Aorta (tissue), 5 donors: Measurements from ENCODE around the gene TPM1. TPM values are rescaled to one million over a fixed set of nuclear protein-coding genes. Genes with fewer than 3 reads are reported as not detected.
A peak's percentile ranks its signal among the peaks of the same experiment; 100 is the strongest.

Source experiments
- ATAC-seq: fragments of 200-7000 bp; cut with Tn5 transposase; one replicate; pipeline ENCODE4 v1.9.1; 2022; ENCODE audit warnings: moderate library complexity; ENCODE audit not compliant: low FRiP score
- DNase-seq, 2 donors: peaks; one replicate each; pipeline ENCODE4 v3.0.0-alpha.2; 2020
- H3K27ac ChIP-seq, 2 donors: one replicate each; pipeline ENCODE4 v1.5.1; 2013; ENCODE audit warnings: low read length in 2 of 2, mild to moderate bottlenecking in 2 of 2, moderate library complexity in 2 of 2, control low read depth in 1 of 2, inconsistent platforms in 1 of 2, low read depth in 1 of 2
- H3K27me3 ChIP-seq, 2 donors: one replicate each; pipeline ENCODE4 v1.6.1; 2013; ENCODE audit warnings: control low read depth in 1 of 2, low read length in 1 of 2, mild to moderate bottlenecking in 1 of 2, moderate library complexity in 1 of 2; ENCODE audit not compliant: insufficient read depth in 2 of 2, control insufficient read depth in 1 of 2
- H3K36me3 ChIP-seq, 2 donors: one replicate each; pipeline ENCODE4 v1.6.1; 2013; ENCODE audit warnings: control low read depth in 1 of 2, low read length in 1 of 2, mild to moderate bottlenecking in 1 of 2; ENCODE audit not compliant: insufficient read depth in 2 of 2, control insufficient read depth in 1 of 2
- H3K4me1 ChIP-seq, 2 donors: one replicate each; pipeline ENCODE4 v1.6.1; 2013; ENCODE audit warnings: low read length in 2 of 2, control low read depth in 1 of 2, mild to moderate bottlenecking in 1 of 2, moderate library complexity in 1 of 2; ENCODE audit not compliant: insufficient read depth in 2 of 2, control insufficient read depth in 1 of 2
- H3K4me3 ChIP-seq, 2 donors: one replicate each; pipeline ENCODE4 v1.5.1; 2013; ENCODE audit warnings: low read length in 2 of 2, control low read depth in 1 of 2, mild to moderate bottlenecking in 1 of 2
- H3K9me3 ChIP-seq: one replicate; pipeline ENCODE4 v1.6.1; 2013; ENCODE audit warnings: mild to moderate bottlenecking, low read length; ENCODE audit not compliant: control insufficient read depth
- WGBS, 2 donors: extraction: QIAGEN DNeasy Blood & Tissue Kit; methylation state at CpG; one replicate each; pipeline ENCODE4 v1.1.7; 2013; 5-methylcytosine and 5-hydroxymethylcytosine counted together
- intact Hi-C, 2 donors: fragments of 100-400 bp; cut with DNase I; formaldehyde crosslinking; loops; one replicate each; pipeline versions ENCODE4 v1.14.2 to v1.15.0; 2022
- polyA plus RNA-seq, 2 donors: library from polyadenylated mRNA; stranded (reverse); fragments of 200-250 nt; gene quantifications; one replicate each; pipeline ENCODE4 v1.2.3, GENCODE V29; 2013
- total RNA-seq, 2 donors: library from RNA; stranded (reverse); fragmentation: NEBNext Ultra II Directional; extraction: Animal tissue kit (Norgen Biotek cat#: 25700); gene quantifications; one replicate each; pipeline ENCODE4 v1.2.1, GENCODE V29; 2021
- donor health status: healthy with polysubstance abuse.
- donor health status: Bipolar disorder and iron deficiency.
- donor health status: DM: no; HTN: no; CAD: no.
- donor health status: DM: no; HTN: no; CAD: no.
- donor health status: DM: yes; HTN: yes; CAD: no.

Gene TPM1
- total and polyA plus RNA-seq, 4 donors, result 861 to 1,497 (median 1,170) TPM

- intact Hi-C loops, result loop anchor here (2.0 to 10.0 kb wide), 4 partner anchors 45 to 200 kb away; partner anchors contain the start of gene RPS27L (in 1 of the 2)
- peak overlapping the region; percentile 5 to 65 for H3K27ac ChIP-seq
- WGBS, 2 donors, result 3 to 4% methylated on average over 12 of the region's 12 CpGs
- ATAC-seq, result no peak
- H3K36me3 ChIP-seq, result peaks cover 4 to 6% of the 10 kb centered on the region in 2 donors
- H3K4me3 ChIP-seq, result peak overlapping the region; percentile 95 to 98
- H3K9me3 ChIP-seq, result no peaks in the 10 kb centered on the region
- H3K27me3 ChIP-seq, result no peaks in the 10 kb centered on the region
- no peak for DNase-seq
- peaks cover 0 to 6% of the 10 kb centered on the region in 2 donors for H3K4me1 ChIP-seq
These were observed 5.2 kb downstream of the TPM1 start for GRCh38 chr15:63047792-63048114.

GRCh38 chr15:63048115-63048775 lies 5.7 kb downstream of the TPM1 start:
- peak; percentile 94 to 96 for DNase-seq
- H3K27me3 ChIP-seq, result no peaks in the 10 kb centered on the region
- H3K4me3 ChIP-seq, result peak overlapping the region; percentile 95 to 98
- H3K27ac ChIP-seq, result peak overlapping the region; percentile 17 to 65
- H3K36me3 ChIP-seq, result peaks cover 4 to 6% of the 10 kb centered on the region in 2 donors
- H3K9me3 ChIP-seq, result no peaks in the 10 kb centered on the region
- intact Hi-C loops, result loop anchor here (2.0 to 10.0 kb wide), 4 partner anchors 44 to 201 kb away; partner anchors contain the start of gene RPS27L (in 1 of the 2)
- WGBS, 2 donors, result 0% methylated on average over 56 to 75 of the region's 75 CpGs
- peaks cover 0 to 6% of the 10 kb centered on the region in 2 donors for H3K4me1 ChIP-seq
- peak; percentile 90 for ATAC-seq

GRCh38 chr15:63048776-63049665 lies 6.5 kb downstream of the TPM1 start:
- Histone ChIP-seq H3K4me1 (peaks cover 0 to 8% of the 10 kb centered on the region in 2 donors), H3K9me3 (no peaks in the 10 kb centered on the region), H3K36me3 (peaks cover 4 to 7% of the 10 kb centered on the region in 2 donors), H3K4me3 (peak overlapping the region; percentile 49 to 95), H3K27me3 (no peaks in the 10 kb centered on the region), H3K27ac (peak overlapping the region; percentile 63 to 65)
- WGBS, 2 donors, result 6 to 8% methylated on average over 34 to 38 of the region's 38 CpGs
- ATAC-seq (peak; percentile 4), DNase-seq (peak; percentile 68 to 76)
- intact Hi-C loops, result loop anchor here (2.0 to 10.0 kb wide), 4 partner anchors 43 to 202 kb away; partner anchors contain the start of gene RPS27L (in 1 of the 2)

GRCh38 chr15:63049783-63050371 lies 7.3 kb downstream of the TPM1 start:
- Histone ChIP-seq H3K4me3 (peak overlapping the region; percentile 49 to 95), H3K27me3 (no peaks in the 10 kb centered on the region), H3K9me3 (no peaks in the 10 kb centered on the region), H3K4me1 (peaks cover 2 to 9% of the 10 kb centered on the region in 2 donors), H3K36me3 (peaks cover 4 to 10% of the 10 kb centered on the region in 2 donors), H3K27ac (peak overlapping the region; percentile 50 to 63)
- intact Hi-C loops, result loop anchor here (2.0 to 10.0 kb wide), 4 partner anchors 42 to 203 kb away; partner anchors contain the start of gene RPS27L (in 1 of the 2)
- no peak for DNase-seq
- 50 to 53% methylated on average over 8 of the region's 8 CpGs for WGBS, 2 donors
- no peak for ATAC-seq

- Histone ChIP-seq H3K36me3 (peaks cover 6 to 10% of the 10 kb centered on the region in 2 donors), H3K27ac (peak overlapping the region; percentile 75 to 85), H3K9me3 (no peaks in the 10 kb centered on the region), H3K4me1 (peaks cover 2 to 13% of the 10 kb centered on the region in 2 donors), H3K4me3 (no peak overlapping the region), H3K27me3 (no peaks in the 10 kb centered on the region)
- no peak for DNase-seq
- intact Hi-C loops, result no loop called here
- no peak for ATAC-seq
These were observed 8.2 kb downstream of the TPM1 start for GRCh38 chr15:63050731-63051155.

- 2 to 10% methylated on average over 5 of the region's 5 CpGs for WGBS, 2 donors
- Histone ChIP-seq H3K9me3 (no peaks in the 10 kb centered on the region), H3K27me3 (no peaks in the 10 kb centered on the region), H3K4me3 (no peak overlapping the region), H3K36me3 (peaks cover 6 to 10% of the 10 kb centered on the region in 2 donors), H3K27ac (peak overlapping the region; percentile 37 to 85), H3K4me1 (peaks cover 2 to 13% of the 10 kb centered on the region in 2 donors)
- DNase-seq, result no peak
- intact Hi-C loops, result no loop called here
- no peak for ATAC-seq
These were observed 8.9 kb downstream of the TPM1 start for GRCh38 chr15:63051156-63052066.

- Histone ChIP-seq H3K36me3 (peaks cover 6 to 13% of the 10 kb centered on the region in 2 donors), H3K4me3 (no peak overlapping the region), H3K9me3 (no peaks in the 10 kb centered on the region), H3K27ac (peak overlapping the region; percentile 24 to 70), H3K27me3 (no peaks in the 10 kb centered on the region), H3K4me1 (peaks cover 2 to 13% of the 10 kb centered on the region in 2 donors)
- intact Hi-C loops, result no loop called here
- no peak for DNase-seq
- WGBS, 2 donors, result 17 to 23% methylated on average over 10 of the region's 10 CpGs
- no peak for ATAC-seq
These were observed 9.7 kb downstream of the TPM1 start for GRCh38 chr15:63052077-63052841.
